ENCODE measurements around the gene NOSTRIN.

NOSTRIN gene

DNA sequence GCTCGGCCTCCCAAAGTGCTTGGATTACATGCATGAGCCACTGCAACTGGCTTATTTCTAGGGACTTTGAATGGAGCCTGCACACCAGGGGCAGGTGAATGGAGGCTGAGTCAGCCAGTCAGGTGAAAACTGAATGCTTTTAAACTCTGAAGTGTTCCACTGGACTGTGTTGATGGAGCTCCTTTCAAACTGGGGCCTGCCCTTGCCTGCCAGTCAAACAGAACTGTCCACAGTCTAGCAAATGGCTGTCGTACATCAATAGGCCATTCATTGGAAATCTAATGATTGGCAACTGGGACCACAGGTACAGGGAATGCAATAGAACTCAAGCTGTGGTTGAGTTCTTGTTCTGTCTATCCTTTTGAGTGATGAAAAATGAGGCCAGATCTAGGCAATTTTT lies 966 bp upstream of the NOSTRIN start:
- TF ChIP-seq TAF1 (IDR thresholded peaks at IDR 0.05; ENCODE audit: borderline replicate concordance, insufficient read depth, low read length) (no peak), POLR2AphosphoS5 (IDR thresholded peaks at IDR 0.05; ENCODE audit: low read depth, low read length) (no peak), FOXP2 (optimal IDR thresholded peaks at IDR 0.05; ENCODE audit: borderline replicate concordance, extremely low read depth, extremely low read length, insufficient read depth) (no peak), SIN3A (IDR thresholded peaks at IDR 0.05; ENCODE audit: borderline replicate concordance, insufficient read depth, low read length) (no peak)
- TF ChIP-seq, protein P1, sequence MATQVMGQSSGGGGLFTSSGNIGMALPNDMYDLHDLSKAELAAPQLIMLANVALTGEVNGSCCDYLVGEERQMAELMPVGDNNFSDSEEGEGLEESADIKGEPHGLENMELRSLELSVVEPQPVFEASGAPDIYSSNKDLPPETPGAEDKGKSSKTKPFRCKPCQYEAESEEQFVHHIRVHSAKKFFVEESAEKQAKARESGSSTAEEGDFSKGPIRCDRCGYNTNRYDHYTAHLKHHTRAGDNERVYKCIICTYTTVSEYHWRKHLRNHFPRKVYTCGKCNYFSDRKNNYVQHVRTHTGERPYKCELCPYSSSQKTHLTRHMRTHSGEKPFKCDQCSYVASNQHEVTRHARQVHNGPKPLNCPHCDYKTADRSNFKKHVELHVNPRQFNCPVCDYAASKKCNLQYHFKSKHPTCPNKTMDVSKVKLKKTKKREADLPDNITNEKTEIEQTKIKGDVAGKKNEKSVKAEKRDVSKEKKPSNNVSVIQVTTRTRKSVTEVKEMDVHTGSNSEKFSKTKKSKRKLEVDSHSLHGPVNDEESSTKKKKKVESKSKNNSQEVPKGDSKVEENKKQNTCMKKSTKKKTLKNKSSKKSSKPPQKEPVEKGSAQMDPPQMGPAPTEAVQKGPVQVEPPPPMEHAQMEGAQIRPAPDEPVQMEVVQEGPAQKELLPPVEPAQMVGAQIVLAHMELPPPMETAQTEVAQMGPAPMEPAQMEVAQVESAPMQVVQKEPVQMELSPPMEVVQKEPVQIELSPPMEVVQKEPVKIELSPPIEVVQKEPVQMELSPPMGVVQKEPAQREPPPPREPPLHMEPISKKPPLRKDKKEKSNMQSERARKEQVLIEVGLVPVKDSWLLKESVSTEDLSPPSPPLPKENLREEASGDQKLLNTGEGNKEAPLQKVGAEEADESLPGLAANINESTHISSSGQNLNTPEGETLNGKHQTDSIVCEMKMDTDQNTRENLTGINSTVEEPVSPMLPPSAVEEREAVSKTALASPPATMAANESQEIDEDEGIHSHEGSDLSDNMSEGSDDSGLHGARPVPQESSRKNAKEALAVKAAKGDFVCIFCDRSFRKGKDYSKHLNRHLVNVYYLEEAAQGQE (IDR thresholded peaks at IDR 0.05; ENCODE audit: insufficient read depth in 1 of 2, low read depth in 2 of 2, low read length in 2 of 2), result no peak

DNA sequence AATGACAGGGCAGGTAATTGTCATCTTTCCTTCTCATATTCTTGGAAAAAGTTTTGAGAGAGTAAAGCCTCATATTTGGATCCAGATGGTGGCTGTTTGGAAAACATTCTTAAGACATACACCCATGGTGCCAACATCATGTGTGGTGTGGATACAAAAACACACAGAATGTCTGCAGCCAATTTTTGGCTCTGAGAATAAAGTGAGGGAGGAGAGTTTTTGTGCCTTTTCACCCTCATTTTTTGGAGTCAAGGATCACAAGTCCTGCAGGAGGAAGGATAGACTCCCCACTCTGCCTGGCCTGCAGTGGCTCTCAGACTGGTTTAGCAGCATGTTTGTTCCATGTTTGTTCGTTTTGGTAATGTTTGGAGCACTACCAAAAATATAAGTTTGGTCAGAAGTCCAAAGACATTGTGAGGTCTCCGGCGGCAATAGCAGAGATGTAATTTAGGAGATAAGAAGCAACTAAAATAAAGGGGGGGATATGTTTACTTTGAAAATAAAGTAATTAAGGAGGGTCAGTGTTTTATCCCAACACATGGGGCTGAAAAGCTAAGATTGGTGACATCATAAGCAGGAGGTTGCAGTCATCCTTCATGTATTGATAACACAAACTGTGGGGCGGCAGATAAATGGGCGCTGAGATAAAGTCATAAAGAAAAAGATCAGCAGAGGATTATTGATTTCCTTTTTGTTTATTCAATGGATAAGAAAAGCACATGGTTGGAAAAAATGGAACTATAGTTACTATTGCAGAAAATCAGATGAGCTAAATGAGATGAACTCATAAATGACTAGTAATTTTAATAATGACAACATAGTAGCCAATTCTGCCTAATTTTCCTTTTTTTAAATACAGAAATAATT lies 655 bp downstream of the NOSTRIN start:
- TF ChIP-seq POLR2AphosphoS5 (IDR thresholded peaks at IDR 0.05; ENCODE audit: low read depth, low read length) (no peak), FOXP2 (optimal IDR thresholded peaks at IDR 0.05; ENCODE audit: borderline replicate concordance, extremely low read depth, extremely low read length, insufficient read depth) (no peak), TAF1 (IDR thresholded peaks at IDR 0.05; ENCODE audit: borderline replicate concordance, insufficient read depth, low read length) (no peak), SIN3A (IDR thresholded peaks at IDR 0.05; ENCODE audit: borderline replicate concordance, insufficient read depth, low read length) (no peak)
- TF ChIP-seq, protein P1 (IDR thresholded peaks at IDR 0.05; ENCODE audit: insufficient read depth in 1 of 2, low read depth in 2 of 2, low read length in 2 of 2), result no peak

DNA sequence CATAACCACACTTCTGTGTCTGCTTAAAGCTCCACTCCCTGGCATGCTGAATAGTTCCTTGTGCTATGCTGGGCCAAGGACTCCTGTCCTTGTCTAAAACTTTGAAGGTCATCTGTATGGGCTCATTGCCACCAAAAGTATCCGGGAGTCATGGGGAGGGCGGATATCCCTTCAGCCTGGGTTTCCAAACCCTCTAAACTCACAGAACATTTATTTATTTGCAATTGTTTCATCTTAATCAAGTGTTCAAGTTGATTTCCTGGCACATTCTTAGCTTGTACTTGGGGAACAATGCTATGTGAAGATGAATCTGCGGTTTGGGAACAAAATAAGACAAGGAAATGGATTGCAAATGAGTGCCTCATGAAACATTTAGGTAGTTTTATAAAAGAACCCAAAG lies 1.8 kb downstream of the NOSTRIN start:
- TF ChIP-seq, protein P1 (IDR thresholded peaks at IDR 0.05; ENCODE audit: insufficient read depth in 1 of 2, low read depth in 2 of 2, low read length in 2 of 2), result no peak
- TF ChIP-seq POLR2AphosphoS5 (IDR thresholded peaks at IDR 0.05; ENCODE audit: low read depth, low read length) (no peak), SIN3A (IDR thresholded peaks at IDR 0.05; ENCODE audit: borderline replicate concordance, insufficient read depth, low read length) (no peak), FOXP2 (optimal IDR thresholded peaks at IDR 0.05; ENCODE audit: borderline replicate concordance, extremely low read depth, extremely low read length, insufficient read depth) (no peak), TAF1 (IDR thresholded peaks at IDR 0.05; ENCODE audit: borderline replicate concordance, insufficient read depth, low read length) (no peak)

DNA sequence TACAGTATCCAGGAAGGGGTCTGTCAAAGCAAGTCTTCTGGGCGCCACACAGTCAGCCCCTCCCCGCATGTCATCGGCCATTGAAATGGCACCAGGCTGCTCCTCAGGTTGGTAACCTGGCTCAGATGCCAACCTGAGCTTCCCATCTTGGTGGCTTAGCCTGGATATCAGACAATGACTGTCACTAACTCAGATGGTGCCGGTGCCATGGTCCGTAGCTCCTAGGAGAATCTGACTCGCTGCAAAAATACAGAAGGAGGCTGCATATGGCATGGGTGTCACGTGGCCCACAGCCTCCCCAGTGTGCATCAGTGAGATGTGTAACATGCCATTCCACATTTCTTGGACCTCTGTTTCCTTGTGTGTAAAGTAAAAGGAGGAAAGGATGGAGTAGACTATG lies 3.2 kb downstream of the NOSTRIN start:
- TF ChIP-seq FOXP2 (optimal IDR thresholded peaks at IDR 0.05; ENCODE audit: borderline replicate concordance, extremely low read depth, extremely low read length, insufficient read depth) (no peak), POLR2AphosphoS5 (IDR thresholded peaks at IDR 0.05; ENCODE audit: low read depth, low read length) (no peak), SIN3A (IDR thresholded peaks at IDR 0.05; ENCODE audit: borderline replicate concordance, insufficient read depth, low read length) (no peak), TAF1 (IDR thresholded peaks at IDR 0.05; ENCODE audit: borderline replicate concordance, insufficient read depth, low read length) (no peak)
- TF ChIP-seq, protein P1 (IDR thresholded peaks at IDR 0.05; ENCODE audit: insufficient read depth in 1 of 2, low read depth in 2 of 2, low read length in 2 of 2), result no peak

Measured in PFSK-1 (cell line).